SK-N-SH treated with all-trans-retinoic acid at 6 μM for 48 hours (cell line): Measurements from ENCODE around the gene CEP295NL.
A peak's percentile ranks its signal among the peaks of the same experiment; 100 is the strongest.
"Not testable (repeated sequence)": the region's sequence is repeated elsewhere in the genome, so short reads cannot be mapped to it uniquely, and the experiment has no call there.

Experiments
- ATAC-seq: fragments of 200-7000 bp; cut with Tn5 transposase; 3 replicates; pipeline ENCODE4 v1.9.1; 2020; ENCODE audit warnings: mild to moderate bottlenecking, moderate library complexity
- BACH2 ChIP-seq: fragments of 250-450 bp; sonication (Bioruptor Pico); IDR thresholded peaks from 2 replicates; pipeline ENCODE4 v1.9.0; 2021; ENCODE audit warnings: mild to moderate bottlenecking, borderline replicate concordance
- CREB5 ChIP-seq: fragments of 250-450 bp; sonication (Bioruptor Pico); IDR thresholded peaks from 2 replicates; pipeline ENCODE4 v1.5.1; 2020; ENCODE audit warnings: low read depth, mild to moderate bottlenecking, moderate library complexity
- CSDC2 ChIP-seq: fragments of 250-450 bp; sonication (Bioruptor Pico); IDR thresholded peaks from 2 replicates; pipeline ENCODE4 v1.5.0; 2020; ENCODE audit warnings: mild to moderate bottlenecking, moderate library complexity
- ESRRG ChIP-seq: fragments of 250-450 bp; sonication (Bioruptor Pico); IDR thresholded peaks from 2 replicates; pipeline ENCODE4 v1.6.1; 2021; ENCODE audit warnings: mild to moderate bottlenecking
- GLIS3 ChIP-seq: fragments of 250-450 bp; sonication (Bioruptor Pico); IDR thresholded peaks from 2 replicates; pipeline ENCODE4 v1.5.0; 2020; ENCODE audit warnings: mild to moderate bottlenecking, moderate library complexity
- ISL1 ChIP-seq: fragments of 250-450 bp; sonication (Bioruptor Pico); IDR thresholded peaks from 2 replicates; pipeline ENCODE4 v2.1.2; 2022; ENCODE audit warnings: mild to moderate bottlenecking, moderate library complexity
- OSR1 ChIP-seq: fragments of 250-450 bp; sonication (Bioruptor Pico); IDR thresholded peaks from 2 replicates; pipeline ENCODE4 v1.8.0; 2022; ENCODE audit warnings: moderate library complexity, mild to moderate bottlenecking, inconsistent platforms
- POU6F1 ChIP-seq: fragments of 250-450 bp; sonication (Bioruptor Pico); IDR thresholded peaks from 2 replicates; pipeline ENCODE4 v1.8.0; 2021; ENCODE audit warnings: low read depth, mild to moderate bottlenecking, moderate library complexity, borderline replicate concordance
- PPARA ChIP-seq: fragments of 250-450 bp; sonication (Bioruptor Pico); IDR thresholded peaks from 2 replicates; pipeline ENCODE4 v1.5.0; 2020; ENCODE audit warnings: mild to moderate bottlenecking, borderline replicate concordance
- SNAI2 ChIP-seq: fragments of 250-450 bp; sonication (Bioruptor Pico); IDR thresholded peaks from 2 replicates; pipeline ENCODE4 v1.5.0; 2020; ENCODE audit warnings: mild to moderate bottlenecking, moderate library complexity
- TCF4 ChIP-seq: fragments of 250-450 bp; sonication (Bioruptor Pico); IDR thresholded peaks from 2 replicates; pipeline ENCODE4 v1.8.0; 2021; ENCODE audit warnings: mild to moderate bottlenecking, moderate library complexity, borderline replicate concordance
- TOX ChIP-seq: fragments of 250-450 bp; sonication (Bioruptor Pico); IDR thresholded peaks from 2 replicates; pipeline ENCODE4 v1.8.0; 2021; ENCODE audit warnings: mild to moderate bottlenecking, moderate library complexity, borderline replicate concordance
- TSHZ2 ChIP-seq: fragments of 250-450 bp; sonication (Bioruptor Pico); IDR thresholded peaks from 2 replicates; pipeline ENCODE4 v1.5.0; 2020; ENCODE audit warnings: mild to moderate bottlenecking, moderate library complexity
- ZC3H10 ChIP-seq: fragments of 250-450 bp; sonication (Bioruptor Pico); IDR thresholded peaks from 2 replicates; pipeline ENCODE4 v1.5.1; 2021; ENCODE audit warnings: mild to moderate bottlenecking, moderate library complexity
- ZFP30 ChIP-seq: fragments of 450-650 bp; formaldehyde crosslinking; IDR thresholded peaks from 2 replicates; pipeline ENCODE4 v1.5.0; 2022; ENCODE audit warnings: mild to moderate bottlenecking, moderate library complexity
- ZNF565 ChIP-seq: fragments of 450-650 bp; formaldehyde crosslinking; conservative IDR thresholded peaks from 2 replicates; pipeline ENCODE4 v1.5.0; 2020; ENCODE audit warnings: low read depth, mild to moderate bottlenecking, moderate library complexity
- ZNF70 ChIP-seq: fragments of 450-650 bp; formaldehyde crosslinking; IDR thresholded peaks from 2 replicates; pipeline ENCODE4 v1.5.0; 2020; ENCODE audit warnings: mild to moderate bottlenecking, moderate library complexity
- ZNF8 ChIP-seq: fragments of 450-650 bp; formaldehyde crosslinking; IDR thresholded peaks from 2 replicates; pipeline ENCODE4 v1.5.0; 2020; ENCODE audit warnings: mild to moderate bottlenecking, moderate library complexity

CEP295NL gene

GRCh38 chr17:78892520-78892919 is 10.5 kb downstream of the CEP295NL start:
- no peak for TF ChIP-seq POU6F1
- peak; percentile 39; the same call in 1 of the 2 replicates for TF ChIP-seq ZNF70 (CRISPR knock-in tag)
- ATAC-seq, result no peak; the same call in 2 of the 3 replicates

GRCh38 chr17:78892062-78892456 is 10.9 kb downstream of the CEP295NL start:
- peak; percentile 44 for TF ChIP-seq TSHZ2 (CRISPR knock-in tag)
- no peak for TF ChIP-seq PPARA (CRISPR knock-in tag)
- TF ChIP-seq TCF4 (CRISPR knock-in tag), result peak; percentile 32; the same call in 1 of the 2 replicates
- no peak for TF ChIP-seq ISL1
- no peak for TF ChIP-seq ZC3H10
- TF ChIP-seq ESRRG (CRISPR knock-in tag), result no peak
- TF ChIP-seq TOX (CRISPR knock-in tag), result no peak
- no peak for TF ChIP-seq BACH2 (CRISPR knock-in tag)
- 0 out of 2 replicates have a peak, but pooled peaks have one; percentile 15 for TF ChIP-seq ZNF565 (CRISPR knock-in tag)
- TF ChIP-seq, all 23 proteins: peak for 3
- peak; percentile 14; the same call in 1 of the 3 replicates for ATAC-seq

- ATAC-seq, result no peak; the same call in 2 of the 3 replicates
- no peak for TF ChIP-seq ZNF565 (CRISPR knock-in tag)
- TF ChIP-seq TOX (CRISPR knock-in tag), result no peak
- no peak for TF ChIP-seq ZNF8 (CRISPR knock-in tag)
- no peak for TF ChIP-seq GLIS3 (CRISPR knock-in tag)
- TF ChIP-seq ZC3H10, result no peak
- TF ChIP-seq OSR1 (CRISPR knock-in tag), result no peak
Observed at GRCh38 chr17:78891406-78892061, 11.5 kb downstream of the CEP295NL start.

- no peak for ATAC-seq
- TF ChIP-seq ZNF8 (CRISPR knock-in tag) (no peak), TSHZ2 (CRISPR knock-in tag) (no peak), GLIS3 (CRISPR knock-in tag) (no peak), ZFP30 (no peak)
Observed at GRCh38 chr17:78890498-78890897, 12.5 kb downstream of the CEP295NL start.

GRCh38 chr17:78890096-78890495 is 12.9 kb downstream of the CEP295NL start:
- not testable (repeated sequence) for ATAC-seq

- no peak for ATAC-seq
- TF ChIP-seq ISL1 (no peak), ZNF565 (CRISPR knock-in tag) (no peak), BACH2 (CRISPR knock-in tag) (no peak), ZNF8 (CRISPR knock-in tag) (no peak), SNAI2 (CRISPR knock-in tag) (no peak), TOX (CRISPR knock-in tag) (no peak), OSR1 (CRISPR knock-in tag) (no peak), CREB5 (CRISPR knock-in tag) (no peak), ZFP30 (no peak), TSHZ2 (CRISPR knock-in tag) (no peak), CSDC2 (CRISPR knock-in tag) (no peak)
Observed at GRCh38 chr17:78889531-78889930, 13.5 kb downstream of the CEP295NL start.
